Fibroblast of skin of left biceps (primary cell): ENCODE data around the gene SPRR1A.
"Not testable (repeated sequence)": the region's sequence is repeated elsewhere in the genome, so short reads cannot be mapped to it uniquely, and the experiment has no call there.

Experiments
- DNase-seq, 2 experiments: peaks; one replicate each; pipeline ENCODE4 v3.0.0-alpha.2; 2013; ENCODE audit warnings: low read depth in 2 of 2

Gene SPRR1A

GRCh38 chr1:152972196-152972886 is 11.5 kb upstream of the SPRR1A start:
- no peak for DNase-seq

DNA sequence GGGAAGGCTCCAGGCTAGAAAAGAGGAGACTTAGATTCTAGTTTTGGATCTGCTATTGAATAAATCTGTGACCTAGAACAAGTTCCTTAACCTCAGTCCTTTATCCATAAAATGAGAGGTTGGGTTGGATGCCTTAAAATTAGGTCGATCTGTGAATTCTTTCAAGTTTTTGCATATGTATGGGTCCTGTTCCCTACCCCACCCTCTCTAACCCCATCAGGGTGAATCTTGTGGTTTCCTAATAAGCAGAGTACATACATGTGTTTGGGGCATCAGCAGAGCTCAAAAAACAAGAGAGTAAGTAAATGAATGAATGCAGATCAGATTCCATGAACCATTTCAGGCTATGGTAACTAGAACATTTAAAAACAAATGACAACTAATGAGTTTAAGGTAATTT is 7.2 kb upstream of the SPRR1A start:
- DNase-seq: no peak

- no peak for DNase-seq
Measured at GRCh38 chr1:152977614-152978013, 6.3 kb upstream of the SPRR1A start.

DNA sequence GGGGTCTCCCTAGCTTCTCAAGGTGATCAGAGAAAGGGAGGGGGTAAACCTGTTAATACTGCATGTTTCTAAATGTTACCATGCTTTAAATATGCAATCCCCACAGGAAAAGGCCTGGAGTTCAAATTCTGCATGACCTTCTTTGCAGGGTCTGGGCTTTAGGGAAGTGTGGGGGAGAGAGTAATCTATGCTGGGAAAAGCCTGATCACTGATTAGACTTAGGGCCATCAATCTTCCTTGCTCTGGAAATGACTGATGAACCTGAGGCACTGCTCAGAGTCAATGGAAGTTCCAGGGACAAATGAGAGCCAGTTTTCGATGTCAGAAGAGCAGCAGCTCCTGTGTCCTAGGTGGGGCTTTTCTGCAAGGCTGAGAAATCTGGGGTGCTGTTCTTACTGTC is 3.2 kb upstream of the SPRR1A start:
- no peak for DNase-seq

GRCh38 chr1:152981146-152981871 is 2.6 kb upstream of the SPRR1A start:
- DNase-seq: no peak

- DNase-seq: no peak
Measured at GRCh38 chr1:152982076-152982475, 1.8 kb upstream of the SPRR1A start.

- no peak for DNase-seq
Measured at GRCh38 chr1:152983234-152983633, 647 bp upstream of the SPRR1A start.

DNA sequence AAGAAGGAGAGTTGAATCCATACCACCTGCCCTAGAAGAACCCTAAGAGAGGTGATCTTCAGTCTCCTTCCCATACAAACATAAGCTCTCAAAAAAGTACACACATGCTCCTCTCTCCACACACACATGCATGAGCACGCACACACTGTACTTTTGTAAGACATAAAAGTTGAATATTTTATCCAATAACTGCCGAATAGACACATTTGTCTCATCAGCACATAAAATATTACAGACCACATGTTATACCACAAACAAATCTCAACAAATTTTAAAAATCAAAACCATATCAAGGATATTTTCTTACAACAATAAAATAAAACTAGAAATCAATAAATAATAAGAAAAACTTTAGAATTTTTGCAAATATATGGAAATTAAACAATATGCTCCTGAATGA is 2.7 kb downstream of the SPRR1A start:
- no peak for DNase-seq

DNA sequence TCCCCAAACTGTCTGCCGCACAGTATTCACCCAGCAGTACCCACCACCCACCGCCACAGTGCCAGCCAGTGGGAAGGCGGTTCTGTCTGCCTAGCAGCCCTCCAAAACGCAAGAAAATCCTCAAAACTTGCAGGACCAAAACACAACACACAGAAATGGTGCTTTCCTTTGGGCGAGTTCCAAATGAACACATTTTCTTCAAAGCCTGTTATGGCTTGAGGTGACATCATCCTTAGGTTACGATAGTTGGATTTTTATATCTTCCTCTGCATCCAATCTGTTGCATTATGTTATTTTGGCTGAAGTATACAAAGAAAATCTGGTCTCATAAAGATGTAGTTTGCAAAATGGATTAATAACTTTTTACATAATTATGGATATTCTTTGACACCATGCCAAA is 9.3 kb downstream of the SPRR1A start:
- no peak for DNase-seq

DNA sequence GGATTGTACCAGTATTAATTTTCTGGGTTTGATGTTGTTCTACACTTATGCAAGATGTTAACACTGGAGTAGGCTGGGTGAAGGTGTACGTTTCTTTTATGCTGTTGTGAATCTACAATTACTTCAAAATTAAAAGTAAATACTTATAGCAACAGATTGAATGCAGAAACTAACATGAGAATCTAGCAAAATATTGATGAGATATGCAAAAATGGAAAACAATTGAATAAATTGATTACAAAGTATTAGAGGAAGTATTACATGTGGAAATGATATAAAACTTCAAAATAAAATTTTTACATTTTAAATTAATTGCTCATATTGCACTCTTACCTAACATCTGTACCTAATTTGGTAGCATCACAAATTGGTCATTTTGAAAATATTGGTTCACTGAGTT is 12.0 kb downstream of the SPRR1A start:
- DNase-seq: no peak

DNA sequence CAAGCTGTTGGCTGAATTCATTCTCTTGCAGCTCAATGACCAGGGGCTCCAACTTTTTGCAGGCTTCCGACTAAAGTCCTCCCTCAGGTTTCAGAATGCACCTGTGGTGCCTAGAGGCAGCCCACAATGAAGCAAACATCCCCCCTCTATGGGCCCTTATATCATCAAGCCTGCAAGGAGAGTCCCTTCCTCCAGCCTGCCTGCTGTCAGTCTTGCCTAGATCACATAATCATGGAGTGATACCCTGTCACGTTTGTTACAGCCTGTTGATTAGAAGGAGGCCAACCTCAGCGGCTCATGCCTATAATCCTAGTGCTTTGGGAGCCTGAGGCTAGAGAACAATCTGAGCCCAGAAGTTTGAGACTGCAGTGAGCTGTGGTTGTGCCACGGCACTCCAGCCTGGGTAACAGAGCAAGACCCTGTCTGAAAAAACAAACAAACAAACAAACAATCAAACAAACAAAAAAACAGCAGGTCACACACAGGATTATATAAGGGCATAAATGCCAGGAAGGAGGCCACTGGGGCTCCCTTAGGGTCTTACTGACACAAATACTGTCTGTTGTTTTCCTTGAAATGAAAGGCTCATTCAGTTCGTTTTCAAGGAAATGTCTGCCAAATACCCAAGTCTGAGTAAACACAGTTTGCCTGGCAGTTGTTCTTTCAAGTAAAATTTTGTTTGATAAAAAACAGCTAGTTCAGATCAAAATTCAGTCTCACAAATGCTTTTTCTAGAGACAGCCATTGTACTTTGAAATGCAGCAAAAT is 12.9 kb downstream of the SPRR1A start:
- no peak for DNase-seq

DNA sequence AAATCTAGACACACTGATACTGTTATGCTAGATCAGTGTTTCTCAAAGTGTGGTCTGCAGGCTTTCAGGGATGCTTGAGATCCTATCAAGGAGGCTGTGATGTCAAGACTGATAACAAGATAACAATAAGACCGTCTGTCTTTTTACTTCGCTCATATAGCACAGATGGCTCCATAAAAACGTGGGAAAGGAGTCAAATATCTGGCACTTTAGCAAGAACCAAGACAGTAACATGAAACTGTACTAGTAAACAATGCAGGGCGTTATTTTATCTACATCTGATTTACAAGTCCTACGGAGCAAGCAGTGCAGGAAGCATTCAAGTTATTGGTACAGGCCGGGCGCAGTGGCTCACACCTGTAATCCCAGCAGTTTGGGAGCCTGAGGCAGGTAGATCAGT is 14.0 kb downstream of the SPRR1A start:
- DNase-seq: no peak

DNA sequence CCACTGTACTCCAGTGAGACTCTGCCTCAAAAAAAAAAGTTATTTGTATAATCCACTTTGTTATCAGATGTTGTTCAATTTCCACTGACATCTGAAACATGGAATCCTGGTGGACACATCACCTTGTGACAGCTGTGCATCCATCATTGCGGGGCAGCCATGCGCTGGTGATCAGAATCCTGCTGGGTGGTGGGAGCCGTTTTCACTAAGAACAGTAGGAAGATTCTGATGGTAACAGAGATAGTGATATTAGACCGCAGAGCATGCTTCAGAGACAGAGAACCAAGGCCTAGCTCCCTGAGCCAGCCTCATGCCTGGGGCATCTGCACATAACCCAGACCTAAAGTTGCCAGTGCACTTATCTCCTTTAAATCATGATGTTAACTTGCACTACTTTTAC is 14.6 kb downstream of the SPRR1A start:
- no peak for DNase-seq

- DNase-seq: no peak
Measured at GRCh38 chr1:152999818-153000217, 15.9 kb downstream of the SPRR1A start.

GRCh38 chr1:153000294-153000693 is 16.4 kb downstream of the SPRR1A start:
- no peak for DNase-seq

- no peak for DNase-seq
Measured at GRCh38 chr1:153001382-153001781, 17.5 kb downstream of the SPRR1A start, which contains the start of gene SPRR3. TSS of gene SPRR3 (plus strand) at chr1:153001749. CDS start at chr1:153003021, 1,272 bp downstream.

GRCh38 chr1:153011235-153011758 is 27.4 kb downstream of the SPRR1A start:
- DNase-seq: not testable (repeated sequence)

GRCh38 chr1:153021829-153022228 is 37.9 kb downstream of the SPRR1A start:
- not testable (repeated sequence) for DNase-seq

- not testable (repeated sequence) for DNase-seq
Measured at GRCh38 chr1:153022340-153022739, 38.5 kb downstream of the SPRR1A start.

DNA sequence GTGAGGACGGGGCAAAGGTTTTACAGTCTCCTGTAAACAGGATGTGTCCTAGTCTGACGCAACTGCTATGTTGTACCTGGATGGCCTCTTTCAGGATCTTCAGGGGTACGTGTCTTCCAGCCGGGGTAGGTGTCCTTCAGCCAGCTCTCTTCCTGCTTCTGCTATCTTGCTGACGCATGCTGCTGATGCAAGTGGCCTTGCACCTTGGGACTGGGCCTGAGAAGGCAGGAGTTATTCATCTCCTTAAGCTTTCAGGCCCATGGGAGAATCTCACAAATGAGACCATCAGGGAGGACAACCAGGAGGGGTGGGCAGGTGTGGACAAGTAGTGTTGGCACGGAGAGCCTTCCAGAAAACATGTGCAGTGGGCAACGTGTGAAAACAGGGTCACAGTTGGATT is 39.2 kb downstream of the SPRR1A start:
- DNase-seq: no peak

- DNase-seq: no peak
Measured at GRCh38 chr1:153024413-153024812, 40.5 kb downstream of the SPRR1A start.

DNA sequence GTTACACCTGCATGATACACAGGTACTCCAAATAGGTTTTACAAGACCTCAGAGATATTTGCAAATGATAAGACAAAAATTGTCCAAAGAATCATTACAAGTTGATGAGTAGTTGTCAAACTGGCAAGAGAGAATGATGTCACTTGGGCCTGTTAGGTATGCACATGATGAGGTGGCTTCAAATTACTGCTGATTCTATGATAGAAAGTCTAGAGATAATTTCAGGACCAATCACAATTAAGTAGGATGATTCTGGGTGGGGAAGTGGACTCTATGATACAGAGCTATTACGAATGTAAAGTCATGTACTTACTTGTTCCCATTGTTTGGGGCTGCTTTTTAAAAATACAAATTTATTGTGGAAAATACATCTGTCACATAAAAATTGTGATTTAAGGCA is 41.9 kb downstream of the SPRR1A start:
- DNase-seq: no peak
